NCI-H460 (cell line): ENCODE results near the gene HNRNPA1L2. TPM values are rescaled to one million over a fixed set of nuclear protein-coding genes. Genes with fewer than 3 reads are reported as not detected.
A peak's percentile ranks its signal among the peaks of the same experiment; 100 is the strongest.
"Not testable (repeated sequence)": the region's sequence is repeated elsewhere in the genome, so short reads cannot be mapped to it uniquely, and the experiment has no call there.

ENCODE experiments used
- DNase-seq: peaks from one replicate; pipeline ENCODE4 v3.0.0-alpha.2; 2016; ENCODE audit warnings: low read depth; ENCODE audit errors: extremely low read depth
- total RNA-seq: library from RNA; depleted of rRNA; stranded (reverse); fragments of >200 nt; shearing (Covaris generic); gene quantifications from 2 replicates; pipeline ENCODE4 v1.2.3, GENCODE V29; 2014; rRNA removed

Gene HNRNPA1L2
- total RNA-seq, 1 experiment from 2014 or later: 4.5 TPM

DNA sequence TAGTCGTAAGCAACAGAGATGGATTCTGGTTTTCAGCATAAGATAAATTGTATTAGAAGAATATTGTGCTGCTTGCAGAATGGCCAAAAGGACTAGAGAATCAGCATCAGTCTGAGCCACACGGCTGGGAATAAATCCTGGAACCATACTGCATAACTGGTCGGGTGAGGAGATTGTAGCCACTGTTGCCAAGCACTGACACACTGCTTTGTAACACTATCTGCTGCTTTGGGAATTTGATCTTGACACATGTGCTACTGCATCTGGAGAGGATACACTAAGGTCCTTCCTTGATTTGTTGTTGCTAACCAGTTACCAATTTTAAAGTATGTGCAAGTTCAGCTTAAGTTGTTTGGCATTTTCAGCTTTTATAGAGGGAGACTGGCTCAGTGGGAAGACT is 1.9 kb downstream of the HNRNPA1L2 start:
- DNase-seq: no peak

- DNase-seq: no peak
These were observed 4.7 kb downstream of the HNRNPA1L2 start for GRCh38 chr13:52646967-52647366.

DNA sequence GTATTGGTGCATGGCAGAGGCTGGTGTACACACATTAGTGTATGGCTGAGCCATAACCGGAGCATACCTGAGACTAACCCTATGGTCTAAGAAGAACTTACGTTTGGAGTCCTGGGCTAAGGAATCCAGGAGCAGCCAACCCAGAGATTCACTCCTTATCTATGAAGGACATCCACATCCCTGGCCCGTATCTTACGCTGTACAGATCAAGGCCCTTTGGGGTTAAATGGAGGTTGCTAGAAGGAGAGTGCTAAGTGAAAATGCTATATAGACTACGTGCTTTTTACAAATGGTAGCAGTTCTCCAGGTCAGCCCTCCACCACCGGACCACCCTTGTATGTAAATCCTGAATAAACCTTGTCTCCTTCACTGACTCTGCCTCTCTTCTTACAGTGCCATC is 8.5 kb downstream of the HNRNPA1L2 start:
- DNase-seq: no peak

DNA sequence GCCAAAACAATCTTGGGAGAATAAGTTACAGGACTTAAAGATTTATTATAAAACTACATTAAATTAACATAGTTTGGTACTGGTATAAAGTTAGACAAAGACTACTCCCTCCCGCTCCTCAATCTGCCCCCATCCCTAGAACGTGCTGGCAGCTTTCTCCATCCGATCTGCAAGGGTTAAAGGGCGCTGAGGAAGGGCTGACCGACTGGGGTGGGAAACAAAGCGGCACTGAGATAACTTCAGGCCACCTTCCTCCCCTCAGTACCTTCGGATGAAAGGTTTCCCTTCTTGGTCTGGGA is 9.6 kb downstream of the HNRNPA1L2 start:
- no peak for DNase-seq

GRCh38 chr13:52652196-52652979 is 10.2 kb downstream of the HNRNPA1L2 start, which contains the start of gene SUGT1:
SUGT1 (plus strand) TSS chr13:52652836; CDS start chr13:52652921, 85 bp downstream.
- DNase-seq: peak; percentile 94

- DNase-seq: no peak
These were observed 10.7 kb downstream of the HNRNPA1L2 start for GRCh38 chr13:52652980-52653303.

GRCh38 chr13:52659340-52659739 is 17.1 kb downstream of the HNRNPA1L2 start:
- no peak for DNase-seq

GRCh38 chr13:52664272-52664671 is 22.0 kb downstream of the HNRNPA1L2 start:
- DNase-seq: no peak

DNA sequence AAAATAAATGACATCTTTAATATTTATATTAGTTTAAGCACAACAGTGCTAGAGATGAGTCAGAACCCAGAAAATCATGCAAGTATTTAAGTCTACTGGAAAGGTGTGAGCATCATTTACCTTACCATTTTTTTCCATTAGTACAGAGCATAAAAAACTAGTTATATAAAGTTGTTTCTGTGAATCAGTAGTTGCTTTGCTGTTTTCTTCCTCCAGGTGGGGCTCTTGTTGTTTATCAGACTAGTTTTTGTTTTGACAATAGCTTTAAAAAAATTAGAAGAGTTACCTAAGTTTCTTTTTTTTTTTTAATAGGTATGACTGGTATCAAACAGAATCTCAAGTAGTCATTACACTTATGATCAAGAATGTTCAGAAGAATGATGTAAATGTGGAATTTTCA is 23.1 kb downstream of the HNRNPA1L2 start:
- peak; percentile 28 for DNase-seq

- no peak for DNase-seq
These were observed 27.4 kb downstream of the HNRNPA1L2 start for GRCh38 chr13:52669677-52670076.

GRCh38 chr13:52670726-52671125 is 28.5 kb downstream of the HNRNPA1L2 start:
- DNase-seq: no peak

DNA sequence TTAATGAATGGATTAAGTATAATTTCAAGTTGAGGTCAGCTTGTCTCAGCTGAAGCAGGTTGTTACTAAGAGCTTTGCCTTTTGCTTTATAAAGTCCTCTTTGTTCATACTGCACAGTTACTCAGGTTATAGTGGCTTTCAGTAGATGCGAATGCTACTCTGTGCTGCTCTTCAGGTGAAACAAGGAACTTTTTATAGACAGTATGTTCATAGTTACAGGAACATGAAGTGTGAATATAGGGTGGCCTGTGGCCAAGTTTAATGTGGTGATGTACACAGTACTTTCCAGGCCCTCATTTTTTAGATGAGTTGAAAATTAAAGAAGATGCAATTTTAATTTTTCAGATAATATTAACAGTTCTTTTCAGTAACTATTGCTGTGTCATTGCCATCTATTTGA is 31.2 kb downstream of the HNRNPA1L2 start:
- no peak for DNase-seq

DNA sequence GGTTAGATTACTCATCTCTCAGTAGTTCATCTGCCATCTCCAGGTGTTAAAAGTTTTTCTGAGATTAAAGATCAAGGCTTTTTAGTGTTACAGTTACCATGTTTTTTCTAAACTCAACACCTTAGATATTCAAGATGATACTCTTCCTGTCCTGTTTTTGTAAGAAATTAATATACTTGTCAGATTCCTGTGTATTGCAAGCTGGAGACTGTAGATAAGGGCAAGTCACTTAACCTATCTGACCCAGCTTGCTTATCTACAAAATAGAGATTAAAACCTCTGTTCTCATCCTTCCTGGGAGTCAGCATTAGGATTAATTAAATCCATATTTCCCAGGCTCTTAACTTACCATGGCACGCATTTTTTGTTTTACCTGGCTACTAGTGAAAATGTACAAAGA is 35.6 kb downstream of the HNRNPA1L2 start:
- no peak for DNase-seq

- DNase-seq: not testable (repeated sequence)
These were observed 43.6 kb downstream of the HNRNPA1L2 start for GRCh38 chr13:52685806-52686205.

DNA sequence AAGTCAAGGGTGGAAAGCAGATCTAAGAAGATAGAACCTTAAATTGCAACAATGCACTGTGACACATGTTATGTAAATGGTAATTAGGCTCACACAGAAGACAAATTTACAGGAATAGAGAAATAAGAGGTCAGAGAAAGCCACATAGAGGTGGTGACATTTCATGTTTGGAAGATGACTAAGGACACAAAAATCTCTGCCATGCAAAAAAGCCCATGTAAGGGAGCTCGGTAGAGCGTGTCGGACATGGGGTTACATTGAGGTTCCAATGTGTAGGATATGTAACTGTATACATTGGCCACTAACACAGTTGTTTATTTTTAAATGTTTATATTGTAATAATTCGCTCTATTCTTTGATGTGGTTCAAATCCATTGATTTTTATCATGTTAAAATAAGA is 44.1 kb downstream of the HNRNPA1L2 start:
- DNase-seq: no peak

Other genes with a start within 250 kb of the HNRNPA1L2 start
- gene THSD1, start 236.3 kb upstream of the HNRNPA1L2 start, total RNA-seq: 0.07 and 0.23 TPM in 2 replicates
- gene VPS36, start 191.8 kb upstream of the HNRNPA1L2 start, total RNA-seq: 28.4 and 35.3 TPM in 2 replicates
- 26.5 and 32.3 TPM in 2 replicates for gene CKAP2, start 187.0 kb upstream of the HNRNPA1L2 start, total RNA-seq
- 49.2 and 52.3 TPM in 2 replicates for gene SUGT1, start 10.4 kb downstream of the HNRNPA1L2 start, total RNA-seq
- not detected in 2 replicates for gene CNMD, start 97.4 kb downstream of the HNRNPA1L2 start, total RNA-seq
- gene PCDH8, start 206.2 kb downstream of the HNRNPA1L2 start, total RNA-seq: not detected in 2 replicates